ENCODE results near the gene TUBB.
"Not testable (repeated sequence)": the region's sequence is repeated elsewhere in the genome, so short reads cannot be mapped to it uniquely, and the experiment has no call there.

TUBB gene

DNA sequence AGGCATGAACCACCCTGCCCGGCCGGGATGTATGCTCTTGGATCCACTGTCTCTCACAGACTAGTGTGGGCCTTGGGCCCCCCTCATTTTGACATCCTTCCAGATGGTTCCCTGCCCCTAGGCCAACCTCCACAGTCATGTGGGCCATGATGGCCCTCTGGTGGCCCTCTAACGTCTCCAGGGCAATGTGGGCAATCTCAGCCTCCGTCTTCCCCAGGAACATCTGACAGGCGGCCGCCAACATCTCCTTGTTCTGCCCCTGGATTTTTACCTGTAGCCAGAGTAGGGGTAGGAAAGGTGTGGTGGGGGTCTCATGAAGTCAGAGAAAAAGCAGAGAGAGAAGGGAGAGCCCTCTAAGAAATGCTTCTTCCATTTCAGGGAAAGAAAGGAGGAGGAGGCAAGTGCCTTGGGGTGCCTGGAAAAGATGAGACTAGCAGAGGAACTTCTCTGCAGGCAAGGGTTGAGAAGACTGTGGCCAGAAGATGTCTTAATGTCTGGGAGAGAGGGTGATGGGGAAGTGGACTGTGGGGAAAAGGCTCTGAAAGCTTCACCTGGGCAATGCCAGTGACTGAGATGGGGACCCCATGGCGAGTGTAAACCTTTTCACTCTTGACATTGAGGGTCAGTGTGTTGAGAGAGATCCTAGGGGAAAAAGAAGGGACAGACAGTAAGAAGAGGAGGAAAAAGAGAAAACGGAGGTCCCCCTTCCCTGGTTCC lies 21.1 kb downstream of the TUBB start:
- DNase-seq, result peak in 3 of 4 experiments; percentile 53 to 58 (median 55)

DNA sequence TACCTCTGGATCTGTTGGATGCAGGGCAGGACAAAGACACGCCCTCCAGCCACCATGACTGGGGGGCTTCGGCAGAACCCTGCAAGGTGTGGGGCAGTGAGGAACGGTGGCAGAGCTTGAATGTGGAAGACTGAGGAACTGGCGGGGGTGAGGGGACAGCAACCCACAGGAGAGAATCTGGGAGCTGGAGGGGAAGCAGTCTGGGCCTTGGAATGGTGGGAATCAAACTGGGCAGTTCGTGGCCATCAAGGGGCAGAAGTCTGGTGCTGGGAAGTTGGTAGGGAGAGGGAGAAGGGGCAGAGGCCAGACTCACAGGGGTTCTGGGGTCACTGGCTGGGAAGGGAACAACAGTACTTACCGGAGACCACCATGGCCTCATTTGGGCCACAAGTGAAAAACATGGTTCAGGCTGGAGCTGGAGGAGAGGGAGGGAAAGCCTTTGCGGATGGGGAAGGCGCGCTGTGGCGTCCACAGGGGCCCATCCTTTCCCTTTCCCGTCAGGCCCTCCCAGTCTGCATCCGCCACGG lies 21.7 kb downstream of the TUBB start:
- DNase-seq, result peak in 2 of 4 experiments; percentile 33 to 70

DNA sequence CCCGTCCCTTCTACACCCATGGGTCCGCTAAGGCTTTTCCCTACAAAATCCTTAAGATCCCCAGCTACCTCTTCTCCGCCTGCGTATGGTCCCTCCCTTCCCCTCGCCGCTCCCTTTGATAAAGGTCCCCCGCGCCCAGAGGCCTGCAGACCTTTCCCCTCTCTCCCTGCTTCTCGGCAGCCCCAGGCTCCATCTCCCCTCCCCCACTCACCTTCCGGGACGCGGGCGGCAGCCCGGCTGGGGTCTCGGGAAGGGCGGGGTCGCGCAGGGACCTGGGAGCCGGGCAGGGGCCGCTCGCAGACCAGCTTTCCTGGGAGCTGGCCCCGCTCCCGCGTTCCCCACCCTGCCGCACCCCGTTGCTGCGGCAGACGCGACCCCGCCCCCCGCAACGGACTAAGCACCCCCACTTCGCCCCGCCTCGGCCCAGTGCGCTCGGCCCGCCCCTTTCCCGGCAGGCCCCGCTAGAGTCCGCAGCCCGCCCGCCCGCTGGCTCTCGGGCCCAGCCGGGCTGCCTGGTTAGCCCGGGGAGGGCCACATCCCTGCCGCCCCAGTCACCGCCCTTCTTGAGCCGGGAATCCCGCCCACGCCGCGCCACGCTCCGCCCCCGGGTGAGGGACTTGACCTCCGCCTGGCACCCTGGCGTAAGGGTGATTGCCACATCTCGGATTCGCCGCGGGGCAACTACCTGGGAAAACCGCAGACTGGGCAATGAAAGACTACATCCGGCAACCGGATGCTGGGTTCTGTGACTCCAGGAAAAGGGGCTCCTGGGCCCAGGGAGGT lies 22.4 kb downstream of the TUBB start, which contains the start of gene FLOT1:
TSS of gene FLOT1 (minus strand) at position 372 of the 783 bp plus-strand sequence. CDS start 498 bp downstream, outside the sequence.
- peak; percentile 96 to 99 (median 98) for DNase-seq

DNA sequence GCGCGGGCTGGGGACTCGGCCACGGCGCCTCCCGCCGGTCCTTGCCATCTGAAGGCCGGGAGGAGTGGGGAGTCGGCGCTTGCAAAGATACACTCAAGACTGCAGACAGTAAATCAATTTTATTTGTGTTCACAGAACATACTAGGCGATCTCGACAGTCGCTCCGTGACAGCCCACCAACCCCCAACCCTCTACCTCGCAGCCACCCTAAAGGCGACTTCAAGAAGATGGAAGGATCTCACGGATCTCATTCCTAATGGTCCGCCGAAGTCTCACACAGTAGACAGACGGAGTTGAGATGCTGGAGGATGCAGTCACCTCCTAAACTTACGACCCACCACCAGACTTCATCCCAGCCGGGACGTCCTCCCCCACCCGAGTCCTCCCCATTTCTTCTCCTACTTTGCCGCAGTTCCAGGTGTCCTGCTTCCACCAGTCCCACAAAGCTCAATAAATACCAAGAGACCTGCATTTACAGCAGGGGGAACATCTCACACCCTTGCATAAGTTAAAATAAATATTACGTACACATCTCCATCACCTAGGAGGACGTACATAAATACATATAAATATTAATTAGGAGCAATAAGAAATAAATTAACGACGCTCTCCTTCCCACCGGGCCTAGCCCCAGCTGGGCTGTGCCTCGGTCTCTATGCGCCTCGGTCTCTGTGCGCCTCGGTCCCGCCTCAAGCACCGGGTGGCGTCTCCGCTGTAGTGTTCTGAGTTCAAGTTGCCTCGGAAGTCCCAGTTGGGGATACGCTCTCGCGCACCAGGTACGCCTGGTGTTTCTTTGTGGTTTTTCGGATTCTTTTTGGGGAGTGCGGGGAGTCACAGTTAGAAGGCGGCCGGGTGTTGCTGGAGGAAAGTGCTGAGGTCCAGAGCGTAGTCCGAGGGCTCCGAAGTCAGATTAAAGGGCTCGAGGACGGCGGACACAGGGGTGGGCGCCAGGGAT lies 23.2 kb downstream of the TUBB start:
- DNase-seq, result peak; percentile 24 to 62 (median 43)

DNA sequence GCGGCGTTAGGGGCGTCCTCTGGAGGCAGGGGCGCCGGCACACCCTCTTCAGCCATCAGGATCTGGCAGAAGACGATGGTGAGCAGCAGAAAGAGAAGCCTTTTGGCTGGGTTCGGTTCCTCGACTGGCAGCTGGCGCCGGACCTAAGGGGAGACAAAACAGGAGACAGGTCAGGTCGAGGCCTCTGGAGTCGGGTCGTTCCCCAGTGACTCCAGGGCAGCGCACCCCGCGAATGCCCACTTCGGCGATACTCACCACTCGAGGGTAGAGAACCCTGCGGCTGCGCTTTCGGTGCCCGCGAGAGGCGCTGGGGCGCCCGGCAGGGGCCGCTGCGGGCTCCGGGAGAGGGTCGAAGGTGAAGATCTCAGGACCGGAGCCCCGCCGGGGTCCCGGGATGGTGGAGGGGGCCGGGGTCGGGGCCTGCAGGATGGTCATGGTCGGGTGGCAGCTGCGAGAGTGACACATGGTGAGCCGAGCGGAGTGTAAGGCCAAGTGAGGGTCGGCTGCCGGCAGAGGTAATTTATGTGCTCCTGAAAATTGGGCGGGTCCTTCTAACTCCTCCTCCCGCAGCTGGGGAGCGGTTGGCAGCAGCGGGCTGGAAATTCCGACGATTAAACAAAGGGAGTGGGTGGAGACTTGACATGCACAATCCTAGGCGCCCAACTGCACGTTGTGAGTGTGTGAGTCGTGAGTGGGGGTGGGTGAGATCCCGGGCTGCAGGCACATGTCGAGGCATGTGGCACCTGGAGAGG lies 24.1 kb downstream of the TUBB start, which contains the start of gene IER3:
TSS of gene IER3 (minus strand) at position 494 of the 752 bp plus-strand sequence. CDS start at position 465, 29 bp downstream.
- DNase-seq, result peak; percentile 91 to 94 (median 94)

DNA sequence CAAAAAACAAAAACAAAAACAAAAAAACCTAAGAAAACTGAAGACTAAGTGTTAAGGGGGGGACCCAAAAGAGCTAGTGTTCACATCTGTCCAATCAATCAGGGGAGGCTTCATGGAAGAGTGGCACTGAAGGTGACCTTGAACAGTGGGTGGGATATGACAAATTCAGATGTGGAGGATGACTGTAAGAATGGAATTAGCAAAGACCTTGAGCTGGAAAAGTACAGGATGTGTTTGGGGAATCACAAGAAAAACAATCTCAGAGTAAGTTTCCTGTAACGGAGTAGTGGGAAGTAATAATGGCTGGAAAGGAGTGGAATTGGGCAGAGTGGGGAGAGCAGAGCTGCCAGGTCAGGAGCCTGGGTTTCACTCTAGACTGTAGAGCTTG lies 27.1 kb downstream of the TUBB start:
- no peak for DNase-seq

DNA sequence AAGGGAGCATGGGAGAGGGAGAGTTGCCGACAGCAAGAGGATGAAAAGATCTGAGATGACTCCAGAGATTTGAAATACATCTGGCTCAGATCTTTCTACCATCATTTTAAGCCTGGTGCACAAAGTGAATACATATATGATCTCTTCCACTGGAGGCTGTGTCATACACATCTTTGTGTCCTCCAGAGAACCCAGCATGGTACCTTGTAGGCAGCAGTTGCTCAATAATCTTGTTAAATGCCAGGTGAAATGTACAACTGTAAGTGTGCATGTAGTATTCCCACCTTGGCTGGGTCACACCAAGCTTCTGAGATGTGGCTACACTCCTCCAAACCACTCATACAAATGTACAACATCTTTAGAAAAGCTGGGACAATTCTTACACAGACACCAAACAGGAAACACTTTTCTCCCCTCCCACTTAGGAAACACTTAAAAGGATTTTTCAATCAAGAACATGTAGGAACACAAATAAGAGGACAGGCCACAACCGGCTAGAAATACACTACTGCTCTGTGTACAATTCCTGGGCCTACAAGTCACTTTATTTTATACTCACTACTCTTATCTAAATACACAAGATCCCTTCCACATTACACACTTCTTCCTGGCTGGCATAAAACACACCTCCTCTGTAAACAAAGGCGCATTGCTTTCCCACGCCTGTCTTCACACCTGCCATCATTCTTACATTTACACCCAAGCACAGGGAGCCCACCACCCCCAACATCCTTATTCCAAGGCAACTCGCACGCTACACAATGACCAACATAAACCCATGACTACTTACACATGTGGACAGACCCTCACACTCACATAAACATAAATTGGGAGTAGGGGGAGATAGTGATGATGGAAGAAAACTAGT lies 28.0 kb downstream of the TUBB start:
- no peak for DNase-seq

DNA sequence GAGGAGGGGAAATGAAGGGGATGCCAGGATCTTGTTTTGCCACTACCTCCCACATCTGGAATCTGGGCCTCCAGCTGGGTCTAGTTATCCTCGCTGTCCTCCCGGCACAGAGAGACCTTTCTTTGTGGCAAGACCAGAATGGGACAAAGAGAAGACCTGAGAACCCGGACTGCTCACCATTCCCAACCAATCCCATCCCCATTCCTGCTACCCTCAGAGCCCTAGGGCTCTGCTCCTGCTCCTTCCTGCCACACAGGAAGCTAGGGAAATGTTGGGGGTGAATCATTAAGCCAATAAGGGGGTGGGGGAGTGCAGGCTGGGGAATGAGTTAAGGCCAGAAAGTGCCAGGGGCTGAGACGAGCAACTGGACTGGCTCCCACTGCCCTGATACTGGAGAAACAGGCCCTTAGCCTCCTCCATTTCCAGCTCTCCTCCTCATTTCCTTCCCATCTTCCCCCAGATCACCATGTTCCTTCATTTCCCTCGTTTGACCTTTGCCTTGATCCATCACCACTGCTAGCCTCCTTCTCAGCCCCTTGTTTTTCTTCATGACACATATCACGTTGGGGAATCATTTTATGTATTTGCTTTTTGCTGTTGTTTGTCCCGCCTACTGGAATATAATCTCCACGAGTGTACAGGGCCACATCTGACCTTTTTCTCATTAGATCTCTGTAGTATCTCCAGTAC lies 28.8 kb downstream of the TUBB start:
- no peak for DNase-seq

DNA sequence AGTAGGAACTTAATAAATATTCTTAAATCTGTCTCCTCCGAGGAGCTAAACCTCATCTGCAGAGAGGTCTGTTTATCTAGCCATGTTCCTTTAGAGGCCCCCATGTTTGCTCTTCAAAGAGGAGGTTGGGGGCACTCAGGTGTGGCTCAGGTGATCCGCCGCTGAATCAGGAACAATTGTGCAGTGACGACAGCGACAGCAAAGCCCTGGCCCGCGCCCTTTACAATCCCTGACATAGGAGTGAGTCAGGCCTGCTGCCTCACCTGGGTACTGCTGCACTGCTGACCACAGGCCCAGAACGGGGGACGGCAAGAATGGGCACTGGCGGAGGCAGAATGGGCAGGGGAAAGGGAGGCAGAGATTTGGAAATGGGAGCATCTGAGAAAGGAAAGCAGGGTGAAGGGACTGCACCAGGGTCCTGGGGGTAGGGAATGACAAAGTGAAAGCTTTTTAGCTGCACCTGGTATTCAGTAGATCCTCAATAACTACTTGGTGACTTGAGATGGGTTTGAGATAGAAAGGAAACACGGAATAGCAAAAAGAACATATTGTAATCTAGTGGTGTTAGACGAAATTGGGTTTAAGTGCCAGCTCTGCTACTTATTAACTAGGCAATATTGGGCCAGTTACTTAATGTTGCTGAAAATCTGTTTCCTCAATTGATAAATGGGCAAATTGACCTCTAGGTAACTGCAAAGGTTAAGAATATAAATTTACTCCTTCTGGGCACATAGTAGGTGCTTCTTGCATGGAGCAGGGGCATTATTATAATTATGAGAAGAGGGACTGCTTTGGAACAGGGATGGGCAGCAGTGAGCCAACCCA lies 29.6 kb downstream of the TUBB start:
- DNase-seq, result no peak

DNA sequence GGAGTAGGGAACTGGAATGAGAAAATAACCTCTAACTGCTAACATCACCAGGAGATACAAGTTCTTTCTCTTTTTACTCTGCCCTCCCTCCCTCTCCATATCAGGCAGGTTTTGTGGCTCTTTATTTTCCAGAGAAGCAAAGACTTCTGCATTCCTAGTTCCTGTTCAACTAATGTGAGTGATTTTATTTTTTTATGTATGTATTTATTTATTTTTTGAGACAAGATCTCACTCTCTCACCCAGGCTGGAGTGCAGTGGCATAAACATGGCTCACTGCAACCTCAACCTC lies 30.2 kb downstream of the TUBB start:
- peak; percentile 24 to 63 (median 54) for DNase-seq

DNA sequence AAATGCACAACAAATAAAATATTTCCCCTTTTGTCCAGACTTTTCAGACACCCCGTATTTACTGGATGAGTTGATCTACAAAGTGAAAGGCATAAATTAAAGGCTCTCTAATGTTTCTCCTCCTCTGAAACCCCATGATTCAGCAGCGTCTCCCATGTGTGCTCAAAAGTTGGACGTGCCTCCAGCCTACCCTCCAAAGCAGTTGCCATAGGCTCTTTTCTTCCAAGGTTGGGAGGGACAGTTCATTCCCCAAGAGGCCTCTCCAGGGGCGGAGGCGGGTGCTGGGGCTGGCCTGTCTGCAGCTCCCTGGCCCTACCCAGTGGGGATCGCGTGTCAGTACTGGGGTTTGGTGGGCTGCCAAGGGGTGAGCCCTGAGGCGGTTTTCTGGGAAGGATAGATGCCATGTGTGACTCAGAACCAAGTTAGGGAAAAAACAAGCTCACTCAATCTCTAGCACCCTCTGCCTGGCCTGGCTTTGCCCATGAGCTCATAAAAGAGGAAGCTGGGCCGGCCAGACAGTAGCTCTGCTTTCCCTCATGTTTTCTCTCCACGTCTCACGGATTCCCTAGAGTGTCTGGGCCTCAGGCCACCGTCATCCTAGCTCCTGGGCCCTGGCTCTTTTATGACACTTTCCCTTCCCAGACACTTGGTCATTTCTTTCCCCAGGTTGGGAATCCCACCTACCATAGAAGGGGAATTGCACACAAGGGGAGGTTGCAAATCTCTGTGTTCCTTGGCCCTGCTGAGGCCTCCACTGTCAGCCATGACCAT lies 32.2 kb downstream of the TUBB start:
- DNase-seq, result peak; percentile 93 to 98 (median 96)

DNA sequence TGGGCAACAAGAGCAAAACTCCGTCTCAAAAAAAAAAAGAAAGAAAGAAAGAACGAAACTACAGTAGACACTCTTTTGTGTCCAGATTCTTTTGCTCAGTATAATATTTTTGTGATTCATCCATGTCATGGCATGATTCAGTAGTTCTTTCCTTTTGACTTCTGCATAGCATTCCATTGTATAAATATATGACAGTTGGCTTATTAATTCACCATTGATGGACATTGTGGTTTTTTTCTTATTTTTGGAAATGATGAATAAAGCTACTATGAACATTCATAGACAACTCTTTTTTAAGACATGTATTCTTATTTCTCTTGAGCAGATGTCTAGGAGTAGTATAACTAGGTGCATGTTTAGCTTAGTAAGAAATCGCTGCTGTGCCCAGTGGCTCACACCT lies 34.5 kb downstream of the TUBB start:
- no peak for DNase-seq

DNA sequence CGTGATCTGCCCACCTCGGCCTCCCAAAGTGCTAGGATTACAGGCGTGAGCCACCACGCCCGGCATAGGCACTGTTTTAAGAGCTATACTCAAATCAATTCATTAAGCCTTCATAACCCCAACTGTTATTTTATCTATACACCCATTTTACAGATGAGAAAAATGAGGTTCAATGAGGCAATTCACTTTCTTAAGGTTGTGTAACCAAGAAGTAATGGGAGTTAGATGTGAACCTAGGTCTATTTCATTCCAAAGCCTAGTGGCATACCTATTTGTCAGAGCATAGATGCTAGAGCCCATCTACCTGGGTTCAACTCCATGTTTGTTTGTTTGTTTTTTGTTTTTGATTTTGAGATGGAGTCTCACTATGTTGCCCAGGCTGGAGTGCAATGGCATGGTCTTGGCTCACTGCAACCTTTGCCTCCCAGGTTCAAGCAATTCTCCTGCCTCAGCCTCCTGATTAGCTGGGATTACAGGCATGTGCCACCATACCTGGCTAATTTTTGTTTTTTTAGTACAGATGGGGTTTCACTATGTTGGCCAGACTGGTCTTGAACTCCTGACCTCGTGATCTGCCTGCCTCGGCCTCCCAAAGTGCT lies 36.4 kb downstream of the TUBB start:
- not testable (repeated sequence) for DNase-seq

DNA sequence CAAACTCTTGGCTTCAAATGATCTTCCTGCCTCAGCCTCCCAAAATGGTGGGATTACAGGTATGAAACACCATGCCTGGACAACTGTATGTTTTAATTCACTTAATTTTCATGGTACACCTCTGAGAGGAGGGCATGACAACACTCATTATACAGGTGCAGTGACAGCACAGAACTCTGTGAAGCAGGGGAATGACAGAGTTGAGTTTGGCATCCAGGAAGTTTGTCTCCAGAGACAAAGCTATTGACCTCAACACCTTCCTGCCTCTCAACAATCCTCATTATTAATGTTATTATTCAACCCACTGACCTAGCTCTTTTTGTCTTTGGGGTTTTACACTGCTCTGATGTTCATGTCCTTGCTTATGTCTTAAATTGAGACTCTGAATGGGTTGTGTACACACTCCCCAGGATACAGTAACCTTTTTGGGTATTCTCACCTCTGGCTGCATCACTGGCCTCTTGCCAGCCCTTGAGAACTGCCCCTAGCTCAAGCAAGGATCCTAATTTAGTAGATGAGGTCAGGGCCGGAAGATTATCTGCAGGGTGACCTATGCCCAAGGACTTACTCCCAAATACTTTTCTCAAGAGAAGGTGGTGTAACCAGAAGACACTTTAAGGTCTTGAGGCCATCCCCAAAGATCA lies 37.2 kb downstream of the TUBB start:
- no peak for DNase-seq

DNA sequence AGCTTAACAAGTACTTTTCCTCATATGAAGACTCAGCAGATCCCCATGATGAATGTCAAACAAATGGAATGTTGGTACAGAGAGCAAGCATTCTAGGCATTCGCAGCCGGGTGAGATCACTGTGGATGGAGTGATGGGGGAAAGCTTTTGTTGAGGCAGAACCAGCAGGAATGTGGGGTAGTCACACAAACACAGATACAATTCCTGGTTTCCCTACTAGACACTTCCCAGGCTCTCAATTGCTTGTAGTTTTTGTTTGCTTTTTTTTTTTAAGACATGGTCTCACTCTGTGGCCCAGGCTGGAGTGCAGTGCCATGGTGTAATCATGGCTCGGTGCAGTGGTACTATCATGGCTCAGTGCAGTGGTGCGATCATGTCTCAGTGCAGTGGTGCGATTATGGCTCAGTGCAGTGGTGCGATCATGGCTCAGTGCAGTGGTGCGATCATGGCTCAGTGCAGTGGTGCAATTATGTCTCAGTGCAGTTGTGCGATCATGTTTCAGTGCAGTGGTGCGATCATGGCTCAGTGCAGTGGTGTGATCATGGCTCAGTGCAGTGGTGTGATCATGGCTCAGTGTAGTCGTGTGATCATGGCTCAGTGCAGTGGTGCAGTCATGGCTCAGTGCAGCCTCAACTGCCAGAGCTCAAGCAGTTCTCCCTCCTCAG lies 39.6 kb downstream of the TUBB start:
- DNase-seq, result no peak

DNA sequence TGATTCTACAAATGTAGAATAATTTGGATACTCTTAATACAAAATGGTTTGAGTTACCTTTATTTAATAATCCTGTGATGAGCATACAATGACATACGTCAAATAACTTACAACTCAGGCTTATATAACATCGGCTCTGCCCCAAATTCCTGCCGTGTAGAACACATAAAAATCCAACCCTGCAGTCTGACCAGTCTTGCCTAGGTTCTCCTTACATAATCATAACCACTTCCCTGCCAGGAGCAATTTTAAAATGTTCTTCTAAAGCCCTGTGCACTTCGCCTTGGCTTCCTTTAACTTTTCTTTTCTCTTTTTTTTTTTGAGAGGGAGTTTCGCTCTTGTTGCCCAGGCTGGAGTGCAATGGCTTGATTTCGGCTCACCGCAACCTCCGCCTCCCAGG lies 40.4 kb downstream of the TUBB start:
- peak; percentile 26 to 72 (median 58) for DNase-seq

Data from suppressor macrophage (primary cell).